Osteoblast (primary cell): ENCODE measurements around the gene MFAP2. TPM values are rescaled to one million over a fixed set of nuclear protein-coding genes. Genes with fewer than 3 reads are reported as not detected.
A peak's percentile ranks its signal among the peaks of the same experiment; 100 is the strongest.

ENCODE experiments used
- DNase-seq: peaks from one replicate; pipeline ENCODE4 v3.0.0; 2011; ENCODE audit warnings: low spot score, mixed read lengths; ENCODE audit not compliant: insufficient read length; ENCODE audit errors: missing footprints
- H2AFZ ChIP-seq: 2 replicates; pipeline ENCODE4 v1.6.0; 2011; ENCODE audit warnings: mild to moderate bottlenecking, low read length
- H3K27ac ChIP-seq: 2 replicates; pipeline ENCODE4 v1.5.1; 2011; ENCODE audit warnings: mild to moderate bottlenecking, low read depth, low read length, moderate library complexity
- H3K27me3 ChIP-seq: 2 replicates; pipeline ENCODE4 v1.6.0; 2012; ENCODE audit warnings: mild to moderate bottlenecking, control low read depth, inconsistent platforms, low read length, moderate library complexity; ENCODE audit not compliant: insufficient read depth
- H3K36me3 ChIP-seq: 2 replicates; pipeline ENCODE4 v1.5.1; 2011; ENCODE audit warnings: mild to moderate bottlenecking, low read length, control low read depth, moderate library complexity; ENCODE audit not compliant: insufficient read depth
- H3K4me1 ChIP-seq: 2 replicates; pipeline ENCODE4 v1.5.1; 2011; ENCODE audit warnings: mild to moderate bottlenecking, low read length, control low read depth, moderate library complexity; ENCODE audit not compliant: insufficient read depth
- H3K4me2 ChIP-seq: 2 replicates; pipeline ENCODE4 v1.6.0; 2011; ENCODE audit warnings: mild to moderate bottlenecking, low read length; ENCODE audit not compliant: insufficient read depth
- H3K4me3 ChIP-seq: fragments of 200-600 bp; sonication (generic); 3 replicates; pipeline ENCODE4 v1.5.1; 2012; ENCODE audit warnings: mild to moderate bottlenecking, low read length, inconsistent platforms; ENCODE audit not compliant: insufficient read depth
- H3K79me2 ChIP-seq: 2 replicates; pipeline ENCODE4 v1.6.0; 2012; ENCODE audit warnings: mild to moderate bottlenecking, low read length, control low read depth, inconsistent platforms; ENCODE audit not compliant: insufficient read depth
- H3K9me3 ChIP-seq: 2 replicates; pipeline ENCODE4 v1.5.1; 2011; ENCODE audit warnings: low read depth, low read length, control low read depth
- H4K20me1 ChIP-seq: 2 replicates; pipeline ENCODE4 v1.6.0; 2012; ENCODE audit warnings: mild to moderate bottlenecking, low read length, control low read depth; ENCODE audit not compliant: insufficient read depth
- CTCF ChIP-seq: IDR thresholded peaks from 2 replicates; pipeline ENCODE4 v1.5.1; 2011; ENCODE audit warnings: mild to moderate bottlenecking, low read depth, low read length, moderate library complexity; ENCODE audit errors: extremely low read depth
- total RNA-seq: library from RNA; depleted of rRNA; stranded (reverse); fragments of >200 nt; gene quantifications from 2 replicates; pipeline ENCODE4 v1.2.3, GENCODE V29; 2012

The MFAP2 gene
- total RNA-seq, 1 donor, result 61.2 TPM

GRCh38 chr1:17012775-17013490 lies 32.5 kb upstream of the MFAP2 start:
- no peak for TF ChIP-seq CTCF
- Histone ChIP-seq H3K27ac (no peak overlapping the region), H3K9me3 (no peaks in the 10 kb centered on the region), H3K36me3 (peaks cover 1% of the 10 kb centered on the region), H3K4me2 (peak overlapping the region; percentile 47), H3K4me3 (no peak overlapping the region), H4K20me1 (peaks cover 25% of the 10 kb centered on the region), H3K27me3 (no peaks in the 10 kb centered on the region), H2AFZ (no peak overlapping the region), H3K79me2 (peaks cover 13% of the 10 kb centered on the region), H3K4me1 (peaks cover 42% of the 10 kb centered on the region)
- DNase-seq, result peak; percentile 89

GRCh38 chr1:17011439-17012307 lies 31.3 kb upstream of the MFAP2 start, which contains the start of gene ATP13A2:
Gene ATP13A2, minus strand, starts transcription at chr1:17011928. Its CDS starts 190 bp downstream, at chr1:17011738.
- peak; percentile 97 for DNase-seq
- no peak for TF ChIP-seq CTCF
- peak within 1 kb of the TSS; percentile 91 for H3K4me2 ChIP-seq
- peak within 1 kb of the TSS; percentile 82 for H3K4me3 ChIP-seq
- no peaks in the 10 kb centered on the region for H3K36me3 ChIP-seq
- H3K27ac ChIP-seq, result no peak within 1 kb of the TSS
- H3K4me1 ChIP-seq, result peaks cover 42% of the 10 kb centered on the region
- peaks cover 13% of the 10 kb centered on the region for H3K79me2 ChIP-seq
- H2AFZ ChIP-seq, result peak within 1 kb of the TSS; percentile 72
- H3K9me3 ChIP-seq, result no peaks in the 10 kb centered on the region
- no peaks in the 10 kb centered on the region for H3K27me3 ChIP-seq
- H4K20me1 ChIP-seq, result peaks cover 28% of the 10 kb centered on the region

- peak; percentile 86 for DNase-seq
- H3K4me3 ChIP-seq, result peak overlapping the region; percentile 82
- H3K36me3 ChIP-seq, result no peaks in the 10 kb centered on the region
- H3K4me1 ChIP-seq, result peaks cover 37% of the 10 kb centered on the region
- no peak overlapping the region for H3K27ac ChIP-seq
- H3K4me2 ChIP-seq, result peak overlapping the region; percentile 91
- TF ChIP-seq CTCF, result no peak
- peak overlapping the region; percentile 72 for H2AFZ ChIP-seq
- H3K9me3 ChIP-seq, result no peaks in the 10 kb centered on the region
- peaks cover 13% of the 10 kb centered on the region for H3K79me2 ChIP-seq
- H4K20me1 ChIP-seq, result peaks cover 28% of the 10 kb centered on the region
- H3K27me3 ChIP-seq, result no peaks in the 10 kb centered on the region
These were observed 30.6 kb upstream of the MFAP2 start for GRCh38 chr1:17011092-17011438.

GRCh38 chr1:17009706-17010105 lies 29.3 kb upstream of the MFAP2 start:
- Histone ChIP-seq H3K36me3 (peaks cover 5% of the 10 kb centered on the region), H4K20me1 (peaks cover 34% of the 10 kb centered on the region), H3K4me2 (no peak overlapping the region), H3K4me1 (peaks cover 35% of the 10 kb centered on the region), H3K9me3 (no peaks in the 10 kb centered on the region), H3K79me2 (peaks cover 13% of the 10 kb centered on the region), H3K4me3 (no peak overlapping the region), H2AFZ (no peak overlapping the region), H3K27ac (no peak overlapping the region), H3K27me3 (no peaks in the 10 kb centered on the region)
- no peak for TF ChIP-seq CTCF
- DNase-seq, result peak; percentile 84
